A549 (cell line): ENCODE data around the gene SLC7A8. TPM values are rescaled to one million over a fixed set of nuclear protein-coding genes. Genes with fewer than 3 reads are reported as not detected.

Experiments
- ATAC-seq, 2 experiments: fragments of 200-7000 bp in 1 of 2; fragments of >200 bp in 1 of 2; cut with Nextera tagmentation in 1 of 2; cut with Tn5 transposase in 1 of 2; 3 replicates each; pipeline versions ENCODE4 v1.8.0 to v1.9.1; 2018 to 2020; ENCODE audit warnings: mild to moderate bottlenecking in 1 of 2, moderate library complexity in 1 of 2
- CTCF ChIA-PET: fragments of 300-600 bp; sonication (Branson Sonifier 250); formaldehyde crosslinking; extraction: SDS; loops from one replicate; lab custom pipeline; 2021; ENCODE audit warnings: antibody characterized with exemption, inconsistent platforms; lab: Yijun Ruan, JAX
- POLR2A ChIA-PET: fragments of 350-600 bp; formaldehyde crosslinking; extraction: SDS; loops from one replicate; lab custom pipeline; 2021; ENCODE audit warnings: antibody characterized with exemption, inconsistent platforms; lab: Yijun Ruan, JAX
- DNase-seq, 2 experiments: peaks; one replicate each; pipeline versions ENCODE4 v3.0.0 to v3.0.0-alpha.2; 2011 to 2016; ENCODE audit warnings: low read depth in 1 of 2, low spot score in 1 of 2
- FAIRE-seq: peaks from 2 replicates; lab custom pipeline; 2011; peaks lifted over from hg19 to GRCh38; lab: Jason Lieb, UNC
- H3K27ac ChIP-seq, 2 experiments: fragments of >200 bp; sonication (Bioruptor Twin); formaldehyde crosslinking; 3 replicates each; pipeline ENCODE4 v1.5.1; 2016 to 2017
- H3K4me1 ChIP-seq: fragments of >200 bp; sonication (Bioruptor Twin); formaldehyde crosslinking; 3 replicates; pipeline ENCODE4 v1.6.1; 2016
- H3K4me2 ChIP-seq: fragments of >200 bp; sonication (Bioruptor Twin); formaldehyde crosslinking; 3 replicates; pipeline ENCODE4 v1.6.1; 2016
- H3K4me3 ChIP-seq: fragments of >200 bp; sonication (Bioruptor Twin); formaldehyde crosslinking; 3 replicates; pipeline ENCODE4 v1.5.1; 2016
- H3K9me3 ChIP-seq: fragments of >200 bp; sonication (Bioruptor Twin); formaldehyde crosslinking; 3 replicates; pipeline ENCODE4 v1.6.1; 2016
- CHD2 ChIP-seq: fragments of 150-350 bp; IDR thresholded peaks from 2 replicates; pipeline ENCODE4 v1.6.1; 2014; ENCODE audit warnings: low read length; ENCODE audit not compliant: partially characterized antibody
- E2F6 ChIP-seq: IDR thresholded peaks from 2 replicates; pipeline ENCODE4 v1.6.1; 2012; ENCODE audit warnings: low read depth, borderline replicate concordance
- GATA3 ChIP-seq: IDR thresholded peaks from 2 replicates; pipeline ENCODE4 v1.6.1; 2012; ENCODE audit warnings: borderline replicate concordance
- HMGXB4 ChIP-seq: fragments of 250-450 bp; sonication (Bioruptor Pico); IDR thresholded peaks from 2 replicates; pipeline ENCODE4 v1.5.0; 2021; ENCODE audit warnings: mild to moderate bottlenecking, moderate library complexity, borderline replicate concordance
- HOXB5 ChIP-seq: fragments of 250-450 bp; sonication (Bioruptor Pico); IDR thresholded peaks from 2 replicates; pipeline ENCODE4 v1.5.0; 2020; ENCODE audit warnings: mild to moderate bottlenecking, moderate library complexity
- JUNB ChIP-seq: fragments of >200 bp; sonication (Bioruptor Twin); formaldehyde crosslinking; IDR thresholded peaks from 2 replicates; pipeline ENCODE4 v1.6.1; 2016
- KDM1A ChIP-seq: fragments of 200-600 bp; sonication (generic); IDR thresholded peaks from 2 replicates; pipeline ENCODE4 v1.6.1; 2016; ENCODE audit warnings: low read depth, mild to moderate bottlenecking
- MAFK ChIP-seq: fragments of 450-650 bp; IDR thresholded peaks from 2 replicates; pipeline ENCODE4 v1.6.1; 2014; ENCODE audit not compliant: partially characterized antibody
- NFE2L2 ChIP-seq: fragments of 150-350 bp; conservative IDR thresholded peaks from 2 replicates; pipeline ENCODE4 v1.6.1; 2014; ENCODE audit warnings: low read length
- NPAS2 ChIP-seq: fragments of 250-450 bp; sonication (Bioruptor Pico); IDR thresholded peaks from 2 replicates; pipeline ENCODE4 v1.8.0; 2022; ENCODE audit warnings: mild to moderate bottlenecking, moderate library complexity, borderline replicate concordance
- POLR2AphosphoS2 ChIP-seq: conservative IDR thresholded peaks from 2 replicates; pipeline ENCODE4 v1.6.1; 2012; ENCODE audit warnings: low read length, improper control_type of control experiment, inconsistent platforms
- REST ChIP-seq: fragments of 200-600 bp; sonication (generic); IDR thresholded peaks from 2 replicates; pipeline ENCODE4 v1.6.1; 2016; ENCODE audit warnings: antibody characterized with exemption, mild to moderate bottlenecking, moderate library complexity
- SMC3 ChIP-seq: fragments of >200 bp; sonication (Bioruptor Twin); formaldehyde crosslinking; IDR thresholded peaks from 3 replicates; pipeline ENCODE4 v1.6.1; 2018; ENCODE audit warnings: inconsistent platforms
- WGBS: methylation state at CpG from one replicate; pipeline ENCODE4 v1.1.6; 2017; ENCODE audit errors: missing lambda C conversion rate; 5-methylcytosine and 5-hydroxymethylcytosine counted together
- polyA plus RNA-seq, 4 experiments: library from polyadenylated mRNA; depleted of rRNA in 3 of 4; stranded (reverse); fragments of >200 nt; fragmentation: RNase III in 1 of 4; extraction: RNeasy Plus Mini Kit Qiagen cat#74134 plus additional on column Dnase treatment in 1 of 4; gene quantifications; 2 replicates in 3 of 4; 3 replicates in 1 of 4; pipeline ENCODE4 v1.2.3, GENCODE V29; 2011 to 2017
- TF ChIP-seq, protein P1 (sequence below): IDR thresholded peaks from 2 replicates; pipeline ENCODE4 v1.6.1; 2012
- TF ChIP-seq, protein P2 (sequence below): fragments of 150-350 bp; IDR thresholded peaks from 2 replicates; pipeline ENCODE4 v1.6.1; 2014; ENCODE audit warnings: low read depth, mild to moderate bottlenecking, low read length
- TF ChIP-seq, protein P3 (sequence below): IDR thresholded peaks from 2 replicates; pipeline ENCODE4 v1.6.1; 2012

The SLC7A8 gene
- polyA plus RNA-seq, 2 of the 4 experiments (the other 2 are of a cell fraction): 0.28 to 0.35 TPM

DNA sequence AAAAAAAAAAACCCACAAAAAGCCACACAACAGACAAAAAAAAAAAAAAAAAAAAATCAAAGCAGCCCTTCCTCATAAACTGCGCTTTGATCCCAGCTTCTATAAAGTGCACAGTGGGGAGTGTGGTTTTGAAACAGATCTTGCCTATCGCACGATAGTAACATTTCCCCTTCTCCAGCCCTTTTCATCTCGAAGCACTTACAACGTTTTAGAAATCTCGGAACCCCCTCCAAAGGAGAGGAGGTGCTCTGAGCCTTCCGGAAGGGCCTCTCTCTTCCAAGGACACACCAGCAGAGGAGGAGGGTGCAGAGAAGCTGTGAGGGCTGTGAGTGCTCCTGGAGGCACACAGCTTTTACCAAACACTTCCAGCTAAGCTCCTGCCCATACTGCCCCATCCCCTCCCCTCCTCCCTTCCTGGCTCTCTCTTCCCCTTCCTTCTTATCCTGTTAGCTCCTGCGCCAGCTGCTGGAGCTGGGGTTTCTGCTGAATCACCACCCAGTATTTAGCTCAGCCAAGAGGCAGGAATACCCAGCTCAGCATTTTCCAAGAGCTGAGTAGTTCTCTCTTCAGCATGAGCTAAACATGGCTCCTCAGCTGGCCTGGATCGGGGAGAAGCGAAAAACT lies 28.4 kb downstream of the SLC7A8 start:
- DNase-seq (peak in 1 of 2 experiments; percentile 41), FAIRE-seq (no peak), ATAC-seq (peak; percentile 61 to 83)
- 84% methylated on average over 10 of the region's 10 CpGs for WGBS
- no peak overlapping the region for H3K4me3 ChIP-seq
- H3K4me1 ChIP-seq: peaks cover 5% of the 10 kb centered on the region; the same call in 1 of the 3 replicates
- H3K9me3 ChIP-seq: no peaks in the 10 kb centered on the region
- POLR2A ChIA-PET: no interaction called here
- TF ChIP-seq NFE2L2: no peak
- TF ChIP-seq, protein P1, sequence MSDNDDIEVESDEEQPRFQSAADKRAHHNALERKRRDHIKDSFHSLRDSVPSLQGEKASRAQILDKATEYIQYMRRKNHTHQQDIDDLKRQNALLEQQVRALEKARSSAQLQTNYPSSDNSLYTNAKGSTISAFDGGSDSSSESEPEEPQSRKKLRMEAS: no peak
- TF ChIP-seq MAFK: peak; percentile 95
- no peak for TF ChIP-seq KDM1A
- no peak for TF ChIP-seq CHD2
- H3K27ac ChIP-seq: peak overlapping the region; percentile 2 to 42; a peak in 5 of 6 replicates
- CTCF ChIA-PET: interaction anchor here (1.2 to 11.0 kb wide), 4 partner anchors 32 to 78 kb away, joined by 3 to 75 read pairs (median 6); partner anchors contain the start of gene SLC7A8
- peak overlapping the region; percentile 10; the same call in 1 of the 3 replicates for H3K4me2 ChIP-seq

DNA sequence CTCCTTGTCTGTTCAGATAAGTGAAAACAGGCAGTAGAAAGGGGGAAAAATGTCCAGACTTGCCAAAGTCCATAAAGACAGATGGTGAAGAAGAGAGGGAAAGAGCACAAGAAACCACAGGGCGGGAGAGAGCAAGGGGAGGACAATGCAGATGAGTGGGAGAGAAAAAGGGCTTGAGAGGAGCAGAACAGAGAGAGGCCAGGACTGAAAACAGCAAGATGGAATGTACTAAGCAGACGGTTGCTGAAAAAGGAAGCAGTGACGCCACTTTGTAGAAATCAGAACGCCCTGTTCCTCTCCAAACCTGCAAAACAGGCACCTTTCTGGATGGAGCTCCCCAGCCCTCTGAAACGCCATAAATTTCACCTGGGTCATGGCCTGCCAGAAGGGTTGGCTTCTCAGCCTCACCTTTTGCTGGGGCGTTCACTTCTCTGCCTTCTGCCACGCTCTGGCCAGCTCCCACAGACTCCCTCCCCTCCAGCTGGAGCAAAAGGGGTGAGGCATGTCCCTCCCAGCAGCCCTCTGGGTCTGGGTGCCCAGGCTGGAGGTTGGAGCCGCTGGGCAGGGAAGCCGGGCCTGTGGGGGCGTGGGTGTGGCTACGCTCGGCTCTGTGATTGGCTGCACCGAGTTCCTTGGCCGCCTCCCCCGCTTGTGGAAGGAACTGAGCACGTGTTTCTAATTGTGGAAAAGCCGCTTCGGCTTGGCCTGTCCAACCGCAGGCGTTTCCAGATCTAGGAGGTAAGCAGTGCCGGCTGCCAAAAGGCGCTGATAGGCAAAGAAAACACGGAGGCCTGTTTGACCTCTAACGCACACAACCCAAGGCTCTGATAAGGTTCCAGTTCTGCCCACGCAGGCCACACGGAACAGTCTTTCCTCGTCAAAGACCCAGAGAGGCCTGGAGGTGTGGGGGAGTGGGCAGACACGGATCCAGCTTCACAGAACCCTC lies 29.3 kb downstream of the SLC7A8 start:
- ChIA-PET POLR2A (no interaction called here), CTCF (interaction anchor here (1.2 to 11.0 kb wide), 5 partner anchors 8 to 77 kb away, joined by 3 to 75 read pairs (median 3); partner anchors contain the start of gene SLC7A8)
- no peak overlapping the region for H3K4me3 ChIP-seq
- no peak overlapping the region for H3K4me2 ChIP-seq
- no peak for FAIRE-seq
- ATAC-seq: no peak
- TF ChIP-seq REST: no peak
- TF ChIP-seq, protein P2, sequence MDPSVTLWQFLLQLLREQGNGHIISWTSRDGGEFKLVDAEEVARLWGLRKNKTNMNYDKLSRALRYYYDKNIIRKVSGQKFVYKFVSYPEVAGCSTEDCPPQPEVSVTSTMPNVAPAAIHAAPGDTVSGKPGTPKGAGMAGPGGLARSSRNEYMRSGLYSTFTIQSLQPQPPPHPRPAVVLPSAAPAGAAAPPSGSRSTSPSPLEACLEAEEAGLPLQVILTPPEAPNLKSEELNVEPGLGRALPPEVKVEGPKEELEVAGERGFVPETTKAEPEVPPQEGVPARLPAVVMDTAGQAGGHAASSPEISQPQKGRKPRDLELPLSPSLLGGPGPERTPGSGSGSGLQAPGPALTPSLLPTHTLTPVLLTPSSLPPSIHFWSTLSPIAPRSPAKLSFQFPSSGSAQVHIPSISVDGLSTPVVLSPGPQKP: no peak
- no peak for TF ChIP-seq POLR2AphosphoS2
- TF ChIP-seq HMGXB4: no peak
- no peak for TF ChIP-seq HOXB5 (CRISPR knock-in tag)
- TF ChIP-seq NPAS2: no peak
- TF ChIP-seq E2F6: no peak
- TF ChIP-seq SMC3: no peak
- TF ChIP-seq, protein P3, sequence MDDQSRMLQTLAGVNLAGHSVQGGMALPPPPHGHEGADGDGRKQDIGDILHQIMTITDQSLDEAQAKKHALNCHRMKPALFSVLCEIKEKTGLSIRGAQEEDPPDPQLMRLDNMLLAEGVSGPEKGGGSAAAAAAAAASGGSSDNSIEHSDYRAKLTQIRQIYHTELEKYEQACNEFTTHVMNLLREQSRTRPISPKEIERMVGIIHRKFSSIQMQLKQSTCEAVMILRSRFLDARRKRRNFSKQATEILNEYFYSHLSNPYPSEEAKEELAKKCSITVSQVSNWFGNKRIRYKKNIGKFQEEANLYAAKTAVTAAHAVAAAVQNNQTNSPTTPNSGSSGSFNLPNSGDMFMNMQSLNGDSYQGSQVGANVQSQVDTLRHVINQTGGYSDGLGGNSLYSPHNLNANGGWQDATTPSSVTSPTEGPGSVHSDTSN: no peak
- no peak for TF ChIP-seq GATA3
- no peak for TF ChIP-seq JUNB
- H3K4me1 ChIP-seq: peaks cover 5% of the 10 kb centered on the region; the same call in 1 of the 3 replicates
- no peaks in the 10 kb centered on the region for H3K9me3 ChIP-seq
- H3K27ac ChIP-seq: peak overlapping the region in 1 of 2 experiments; percentile 12; a peak in 1 of 6 replicates
- 83% methylated on average over 22 of the region's 28 CpGs for WGBS
- DNase-seq: no peak
